GM19193 (cell line): ENCODE results near the gene LAMP1.

ENCODE experiments used
- POLR2A ChIP-seq: IDR thresholded peaks from 4 replicates; pipeline ENCODE4 v1.6.1; 2011; ENCODE audit not compliant: insufficient read depth, insufficient read length; ENCODE audit errors: extremely low read depth

The LAMP1 gene

DNA sequence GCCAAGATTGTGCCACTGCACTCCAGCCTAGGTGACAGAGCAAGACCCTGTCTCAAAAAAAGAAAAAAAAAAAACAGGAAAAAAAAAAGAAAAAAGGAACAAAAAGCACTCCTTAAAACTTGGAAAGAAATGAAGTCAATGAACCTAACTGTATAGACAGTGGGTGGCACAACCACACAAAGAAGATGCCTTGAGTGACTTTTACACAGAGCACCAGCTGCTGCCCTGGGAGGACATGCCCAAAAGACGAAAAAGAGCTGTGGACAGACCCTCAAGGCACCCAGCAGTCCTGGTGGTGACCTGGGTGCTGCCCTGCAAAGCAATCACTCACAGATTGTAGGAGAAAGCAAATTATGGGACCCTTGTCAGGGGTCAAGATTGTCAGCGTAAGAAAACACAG, 5.9 kb upstream of the LAMP1 start:
- TF ChIP-seq POLR2A: no peak

DNA sequence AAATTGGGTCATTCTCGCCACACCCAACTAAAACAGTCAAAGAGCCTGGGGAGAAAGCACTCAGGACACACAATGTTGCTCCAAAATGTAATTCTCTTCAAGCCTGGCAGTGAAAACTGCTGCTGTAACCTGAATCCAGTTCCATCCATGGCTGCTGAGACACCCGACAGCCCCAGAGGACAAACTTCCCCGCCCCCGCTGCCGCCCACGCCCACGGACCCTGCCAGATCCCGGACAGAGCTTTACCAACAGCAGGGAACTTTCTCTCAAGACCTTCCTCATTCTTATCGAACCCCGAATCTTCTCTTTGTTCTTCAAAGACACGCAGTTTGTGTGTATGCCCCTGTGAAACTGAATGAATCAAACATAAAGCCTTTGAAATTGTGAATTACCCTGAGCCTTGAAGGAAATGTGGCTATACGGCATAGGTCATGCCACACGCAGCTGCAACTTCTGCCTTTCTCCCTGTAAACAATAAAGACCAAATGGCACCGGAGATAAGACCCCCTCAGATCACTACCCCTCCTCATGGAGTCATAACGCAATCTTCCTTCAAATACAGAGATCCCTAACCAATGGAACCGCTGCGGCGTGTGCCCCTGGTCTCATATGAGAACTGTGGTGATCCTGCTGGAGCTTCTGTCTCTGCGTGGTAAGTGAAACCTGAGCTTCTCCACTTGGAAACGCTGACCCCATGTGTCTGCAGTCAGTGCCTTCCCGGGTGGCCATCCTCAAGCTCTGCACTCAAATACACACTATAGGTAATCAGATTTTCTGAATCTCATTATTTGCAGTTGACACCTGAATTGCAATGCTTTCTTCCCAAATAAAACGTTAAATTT, 4.8 kb upstream of the LAMP1 start:
- no peak for TF ChIP-seq POLR2A

DNA sequence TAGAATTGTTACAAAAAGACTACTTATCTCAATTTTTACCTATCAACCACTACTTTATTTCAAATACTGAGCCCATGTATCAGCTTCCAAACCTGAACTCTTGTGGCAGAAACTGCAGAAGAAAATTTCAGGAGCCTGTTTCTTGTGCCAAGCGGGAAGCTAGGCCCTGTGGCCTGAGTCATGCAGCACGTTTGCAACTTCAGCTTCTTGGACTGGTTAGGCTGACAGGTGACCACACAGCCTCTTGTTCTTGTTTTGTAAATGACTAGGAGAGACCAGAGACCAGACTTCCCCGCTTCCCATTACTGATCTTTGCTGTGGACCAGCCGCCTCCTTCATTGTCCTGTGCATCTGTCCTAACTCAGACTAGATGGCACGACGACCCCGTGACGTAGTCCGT, 3.4 kb upstream of the LAMP1 start:
- TF ChIP-seq POLR2A: no peak

DNA sequence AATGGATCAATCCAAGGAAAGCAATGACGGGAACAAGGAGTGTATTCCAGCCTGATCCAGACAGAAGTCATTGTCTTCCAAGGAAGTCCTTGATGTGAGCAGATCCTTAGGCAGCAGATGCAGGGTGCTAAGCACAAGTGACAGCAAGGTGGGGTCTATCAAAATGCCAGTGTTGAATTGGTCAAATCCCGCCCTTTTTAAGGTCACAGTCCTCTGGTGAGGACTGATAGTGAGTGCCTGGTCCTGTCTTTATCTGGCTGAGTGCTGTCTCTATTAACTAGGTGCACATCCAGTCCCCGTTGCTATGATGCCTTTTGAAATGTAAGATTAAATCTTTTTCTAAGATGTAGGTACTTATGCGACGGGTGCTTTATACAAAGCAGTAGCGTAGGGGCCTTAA, 1.3 kb upstream of the LAMP1 start:
- no peak for TF ChIP-seq POLR2A

DNA sequence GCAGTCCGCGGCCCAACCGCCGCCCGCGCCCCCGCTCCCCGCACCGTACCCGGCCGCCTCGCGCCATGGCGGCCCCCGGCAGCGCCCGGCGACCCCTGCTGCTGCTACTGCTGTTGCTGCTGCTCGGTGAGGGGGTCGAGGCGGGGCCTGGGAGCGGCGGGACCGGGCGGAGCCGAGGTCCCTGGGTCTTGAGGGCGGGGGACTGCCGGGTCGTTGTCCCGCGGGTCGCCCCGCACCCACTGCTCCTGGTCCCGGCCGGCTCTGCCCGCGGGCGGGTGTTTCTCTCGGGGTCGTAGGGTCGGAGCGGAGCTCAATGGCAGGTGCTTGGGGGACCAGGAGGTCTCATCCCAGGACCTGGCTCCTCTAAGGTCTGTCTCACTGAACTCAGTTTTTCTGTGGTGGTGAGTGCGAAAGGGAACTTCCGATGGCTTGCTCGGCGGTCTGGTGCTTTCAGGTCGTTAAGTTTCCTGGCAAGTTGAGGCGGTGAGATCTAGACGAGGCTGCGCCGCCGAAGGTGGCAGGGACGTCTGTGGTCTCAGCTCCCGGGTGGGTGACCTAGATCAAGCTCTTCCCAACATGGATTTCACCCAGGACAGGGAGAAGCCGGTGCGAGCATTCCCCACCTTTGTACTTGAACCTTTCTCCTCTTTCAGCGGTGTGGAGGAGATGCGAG, 467 bp downstream of the LAMP1 start:
- no peak for TF ChIP-seq POLR2A

DNA sequence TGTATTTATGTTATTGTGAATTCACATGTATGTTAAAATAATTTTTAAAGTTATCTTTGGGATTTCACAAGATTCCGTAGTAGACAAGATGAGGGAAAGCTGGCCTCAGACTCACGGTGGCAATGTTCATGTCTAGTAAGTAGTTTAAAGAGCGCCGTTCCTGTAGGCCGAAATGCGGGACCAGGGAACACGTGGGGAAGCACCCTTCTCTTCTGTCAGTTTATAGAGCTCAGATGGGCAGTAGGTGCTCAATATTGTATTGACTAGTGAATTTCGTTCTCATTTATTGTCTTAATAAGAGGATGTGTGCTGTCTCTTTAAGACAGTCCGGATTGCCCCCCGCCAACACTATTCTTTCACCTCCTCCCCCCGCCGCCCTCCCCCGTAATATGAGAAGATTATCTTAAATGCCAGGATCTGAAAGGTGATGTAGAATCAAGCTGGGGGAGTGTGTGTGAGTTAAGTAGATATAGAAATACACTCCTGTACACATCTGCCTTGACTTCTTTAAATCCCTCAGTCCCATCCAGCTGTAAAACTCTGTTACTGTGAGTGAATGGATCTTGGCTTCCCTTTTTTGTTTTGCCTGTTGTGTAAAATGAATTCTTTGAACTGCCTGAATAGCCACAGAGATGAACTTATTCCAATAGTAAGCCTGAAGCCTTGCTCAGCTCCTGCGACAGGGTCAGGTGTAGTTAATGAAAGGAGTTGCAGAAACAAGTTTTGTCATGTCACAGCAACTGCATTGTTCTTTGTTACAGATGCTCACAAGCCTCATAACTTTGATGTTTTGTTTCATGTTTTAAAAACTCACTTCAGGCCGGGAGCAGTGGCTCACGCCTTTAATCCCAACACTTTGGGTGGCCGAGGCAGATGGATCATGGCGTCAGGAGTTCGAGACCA, 1.3 kb downstream of the LAMP1 start:
- TF ChIP-seq POLR2A: no peak

DNA sequence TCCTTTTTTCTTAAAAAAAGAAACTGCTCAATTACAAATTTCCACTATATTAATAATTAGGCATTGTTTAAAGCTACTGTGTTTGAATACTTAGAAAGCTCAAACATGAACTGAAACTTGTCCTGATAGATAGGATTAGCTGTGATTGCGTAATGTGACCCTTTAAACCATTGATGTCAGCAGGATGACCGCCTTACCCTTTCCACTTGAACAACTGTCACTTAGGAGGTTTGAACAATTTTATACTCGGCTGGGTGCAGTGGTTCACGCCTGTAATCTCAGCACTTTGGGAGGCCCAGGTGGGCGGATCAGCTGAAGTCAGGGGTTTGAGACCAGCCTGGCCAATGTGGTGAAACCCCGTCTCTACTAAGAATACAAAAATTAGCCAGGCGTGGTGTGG, 2.9 kb downstream of the LAMP1 start:
- no peak for TF ChIP-seq POLR2A

DNA sequence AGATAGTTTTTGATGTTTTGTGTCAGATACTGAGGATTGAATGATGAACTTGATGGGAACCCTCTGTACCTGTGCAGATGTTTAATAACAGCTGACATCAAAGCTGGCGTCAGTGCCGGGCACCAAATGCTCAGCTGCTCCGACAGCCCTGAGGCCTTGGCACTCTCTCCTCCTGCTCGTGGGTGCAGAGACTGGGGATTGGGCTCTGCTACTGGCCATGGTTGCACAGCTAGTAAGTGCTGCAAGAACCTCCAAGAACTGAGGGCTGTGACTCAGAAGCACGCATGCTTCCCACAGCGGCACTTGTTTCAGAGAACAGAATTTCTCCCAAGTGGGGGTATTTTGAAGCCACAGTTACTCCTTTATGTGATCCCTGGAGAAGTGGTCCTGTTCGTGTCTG, 5.9 kb downstream of the LAMP1 start:
- TF ChIP-seq POLR2A: no peak

DNA sequence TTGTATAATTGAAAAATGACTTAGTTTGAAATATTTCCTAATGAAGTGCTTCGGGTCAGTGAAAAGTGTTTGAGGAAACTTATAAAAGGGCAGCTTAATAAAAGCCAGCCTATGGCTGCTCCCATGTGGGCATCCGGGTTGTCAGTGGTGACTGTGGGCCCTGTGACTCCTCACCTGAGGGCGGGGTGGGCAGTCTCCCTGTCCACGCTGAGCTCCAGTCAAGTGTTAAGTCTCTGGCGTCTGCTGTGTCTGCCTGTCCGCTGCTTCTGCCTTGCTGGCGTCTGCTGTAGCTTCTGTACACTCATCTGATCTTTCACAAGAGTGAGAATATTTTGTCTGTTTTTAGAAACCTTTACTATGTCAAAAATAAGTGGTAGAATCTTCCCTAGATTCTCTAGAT, 7.1 kb downstream of the LAMP1 start:
- no peak for TF ChIP-seq POLR2A

DNA sequence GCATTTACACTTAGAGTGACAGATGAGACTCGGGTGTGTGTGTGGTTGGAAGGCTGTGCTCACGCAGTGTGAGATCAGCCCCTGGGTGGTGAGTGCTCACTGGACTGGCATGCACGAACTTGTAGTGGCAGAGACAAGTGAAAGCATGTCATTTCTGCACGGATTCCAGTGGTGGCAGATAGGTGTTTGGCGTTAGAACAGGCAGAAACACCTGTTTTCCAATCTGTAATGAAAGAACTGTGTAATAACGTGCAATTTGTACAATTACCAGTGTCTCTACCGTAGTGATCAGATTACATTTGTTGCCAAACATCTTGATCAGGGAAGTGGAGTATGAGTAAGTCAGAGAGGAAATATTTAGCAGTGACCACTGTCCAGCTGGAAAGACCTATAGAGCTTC, 8.2 kb downstream of the LAMP1 start:
- TF ChIP-seq POLR2A: no peak

DNA sequence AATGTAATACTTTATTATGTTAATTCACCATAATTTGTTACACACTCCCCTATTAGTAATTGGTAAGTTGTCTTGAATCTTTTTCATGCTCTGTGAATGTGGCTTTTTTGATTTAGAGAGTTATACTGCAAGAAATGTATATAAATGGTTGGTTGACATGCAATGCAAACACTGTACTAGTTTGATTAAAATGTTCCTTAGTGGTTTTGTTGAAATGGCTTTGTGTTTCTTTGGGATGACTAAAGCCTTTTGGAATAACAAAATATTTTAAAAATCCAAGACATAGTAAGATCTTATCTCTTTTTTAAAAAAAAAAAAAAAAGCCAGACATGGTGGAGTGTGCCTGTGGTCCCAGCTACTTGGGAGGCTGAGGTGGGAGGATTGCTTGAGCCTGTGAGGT, 10.5 kb downstream of the LAMP1 start:
- TF ChIP-seq POLR2A: no peak

DNA sequence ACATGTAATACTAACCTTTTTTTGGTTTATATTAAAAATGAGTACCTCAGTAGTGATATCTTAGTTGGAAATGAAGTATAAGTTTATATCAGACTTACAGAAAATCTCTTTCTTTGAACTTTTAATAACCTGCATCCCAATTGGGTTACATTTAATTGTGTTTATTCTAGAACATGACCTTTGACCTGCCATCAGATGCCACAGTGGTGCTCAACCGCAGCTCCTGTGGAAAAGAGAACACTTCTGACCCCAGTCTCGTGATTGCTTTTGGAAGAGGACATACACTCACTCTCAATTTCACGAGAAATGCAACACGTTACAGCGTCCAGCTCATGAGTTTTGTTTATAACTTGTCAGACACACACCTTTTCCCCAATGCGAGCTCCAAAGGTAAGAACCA, 12.4 kb downstream of the LAMP1 start:
- no peak for TF ChIP-seq POLR2A

DNA sequence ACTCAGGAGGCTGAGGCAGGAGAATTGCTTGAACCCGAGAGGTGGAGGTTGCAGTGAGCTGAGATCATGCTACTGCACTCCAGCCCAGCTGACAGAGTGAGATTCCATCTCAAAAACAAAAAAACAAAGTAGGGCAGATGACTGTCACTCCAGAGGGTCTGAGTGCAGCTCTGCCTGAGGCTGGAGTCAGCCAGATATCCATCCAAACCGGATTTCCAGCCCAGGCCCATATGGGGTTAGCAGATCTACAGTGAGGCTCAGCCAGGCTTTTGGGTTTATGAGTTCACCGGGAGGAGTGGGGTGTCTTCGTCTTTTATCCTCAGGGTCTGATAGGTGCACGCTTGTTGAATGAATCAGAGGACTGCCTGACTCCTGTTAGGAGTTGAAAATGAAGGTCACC, 19.0 kb downstream of the LAMP1 start:
- TF ChIP-seq POLR2A: no peak

DNA sequence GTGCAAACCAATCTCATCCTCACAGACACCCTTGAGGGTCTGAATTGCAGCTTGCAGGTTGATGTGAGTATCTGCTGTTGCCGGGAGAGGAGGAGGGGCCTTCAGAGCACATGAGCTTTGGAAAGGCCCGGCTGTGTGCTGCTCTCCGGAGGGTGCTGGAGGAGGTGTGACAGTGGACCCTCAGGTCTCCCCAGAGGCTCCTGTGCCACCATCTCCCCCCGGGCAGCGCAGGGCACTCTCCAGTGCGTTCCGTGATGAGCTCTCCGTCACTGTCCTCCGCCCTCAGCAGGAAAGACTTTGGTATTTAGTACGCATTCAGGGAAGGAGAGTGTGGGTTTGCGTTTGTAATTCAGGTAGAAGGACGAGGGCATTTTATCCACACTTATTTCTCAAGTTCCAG, 20.0 kb downstream of the LAMP1 start:
- no peak for TF ChIP-seq POLR2A

DNA sequence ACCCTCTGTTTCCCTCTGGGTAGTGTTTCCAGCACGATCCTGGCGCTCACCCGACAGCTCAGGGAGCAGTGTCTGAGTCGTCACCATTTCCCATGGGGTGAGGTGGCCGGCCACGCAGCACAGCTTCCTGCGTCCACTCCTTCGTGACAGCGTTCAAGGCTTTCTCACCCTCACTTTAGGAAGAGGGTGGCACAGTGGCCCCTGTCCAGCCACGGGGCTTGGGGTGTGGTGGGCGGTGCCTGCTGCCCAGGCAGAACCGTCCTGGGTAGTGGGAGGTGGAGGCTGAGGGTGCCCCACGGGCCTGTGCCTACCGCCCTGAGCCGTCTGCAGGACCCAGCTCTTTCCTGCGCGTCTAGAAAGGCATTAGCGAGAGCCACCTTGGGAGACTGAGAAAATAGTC, 21.9 kb downstream of the LAMP1 start:
- TF ChIP-seq POLR2A: no peak
